Neutrophil (primary cell): ENCODE data around the gene OAT.

Experiments
- H3K27ac ChIP-seq: fragments of 200-600 bp; sonication (generic); 2 replicates; pipeline ENCODE4 v1.5.1; 2016; ENCODE audit warnings: mild to moderate bottlenecking, moderate library complexity
- H3K27me3 ChIP-seq: fragments of 200-600 bp; sonication (generic); 2 replicates; pipeline ENCODE4 v1.6.0; 2016; ENCODE audit warnings: mild to moderate bottlenecking
- H3K36me3 ChIP-seq: fragments of 200-600 bp; sonication (generic); 2 replicates; pipeline ENCODE4 v1.5.1; 2017
- H3K4me1 ChIP-seq, 2 experiments: fragments of 200-600 bp in 1 of 2; sonication (generic) in 1 of 2; 1 replicate in 1 of 2; 2 replicates in 1 of 2; pipeline versions ENCODE4 v1.5.1 to v1.6.1; 2013 to 2016; ENCODE audit warnings: low read depth in 1 of 2, low read length in 1 of 2, mild to moderate bottlenecking in 1 of 2, moderate library complexity in 1 of 2; ENCODE audit not compliant: control insufficient read depth in 1 of 2, insufficient read depth in 1 of 2
- H3K4me3 ChIP-seq, 2 experiments: fragments of 200-600 bp in 1 of 2; sonication (generic) in 1 of 2; 1 replicate in 1 of 2; 2 replicates in 1 of 2; pipeline ENCODE4 v1.5.1; 2013 to 2016; ENCODE audit warnings: low read depth in 1 of 2, low read length in 1 of 2, mild to moderate bottlenecking in 1 of 2, moderate library complexity in 1 of 2
- H3K9me3 ChIP-seq: fragments of 200-600 bp; sonication (generic); 2 replicates; pipeline ENCODE4 v1.5.1; 2016
- TF ChIP-seq, protein P1 (sequence below): fragments of 200-600 bp; sonication (generic); IDR thresholded peaks from 2 replicates; pipeline ENCODE4 v1.5.1; 2016; ENCODE audit warnings: antibody characterized with exemption

The OAT gene

DNA sequence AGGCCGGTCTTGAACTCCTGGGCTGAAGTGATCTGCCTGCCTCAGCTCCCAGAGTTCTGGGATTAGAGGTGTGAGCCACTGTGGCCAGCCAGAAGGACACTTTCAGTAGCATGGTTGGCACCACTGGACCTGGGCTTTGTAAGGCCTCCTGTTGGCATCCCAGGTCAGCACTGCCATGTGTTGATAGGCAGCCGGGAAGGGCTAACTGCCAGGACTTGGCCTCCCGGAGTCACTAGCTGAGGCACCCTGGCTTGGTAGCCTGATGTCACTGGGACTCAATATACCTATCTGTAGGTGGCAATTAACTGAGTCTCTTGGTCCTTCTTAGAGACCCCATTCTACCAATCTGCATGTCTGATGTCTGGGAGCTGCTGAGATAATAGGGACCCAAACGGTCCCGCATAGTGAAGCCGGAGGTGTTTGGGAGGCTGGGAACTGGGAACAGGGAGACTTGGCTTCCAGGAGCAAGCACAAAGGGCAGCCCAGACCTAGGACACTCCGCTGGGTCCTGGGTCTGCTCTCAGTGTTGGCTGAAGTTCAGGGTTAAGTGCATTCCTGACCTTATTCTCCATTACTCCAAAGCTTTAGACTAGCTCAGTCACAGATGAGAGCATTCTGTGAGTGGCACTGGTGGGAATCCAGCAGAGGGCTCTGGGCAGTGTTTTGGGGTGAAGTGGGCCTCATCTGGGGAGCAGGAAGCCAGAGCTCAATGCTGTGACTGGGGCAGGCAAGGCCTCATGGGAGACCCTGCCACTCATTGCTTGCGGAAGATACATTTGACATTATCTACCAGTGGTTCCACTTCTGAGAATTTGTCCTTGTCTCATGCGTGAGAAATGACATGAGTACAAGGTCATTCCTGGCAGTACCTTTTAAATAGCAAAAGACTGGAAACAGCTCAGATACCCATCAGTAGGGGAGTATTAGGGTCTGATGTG lies 45.6 kb upstream of the OAT start:
- no peak overlapping the region for H3K4me3 ChIP-seq
- no peak overlapping the region for H3K27ac ChIP-seq
- TF ChIP-seq, protein P1, sequence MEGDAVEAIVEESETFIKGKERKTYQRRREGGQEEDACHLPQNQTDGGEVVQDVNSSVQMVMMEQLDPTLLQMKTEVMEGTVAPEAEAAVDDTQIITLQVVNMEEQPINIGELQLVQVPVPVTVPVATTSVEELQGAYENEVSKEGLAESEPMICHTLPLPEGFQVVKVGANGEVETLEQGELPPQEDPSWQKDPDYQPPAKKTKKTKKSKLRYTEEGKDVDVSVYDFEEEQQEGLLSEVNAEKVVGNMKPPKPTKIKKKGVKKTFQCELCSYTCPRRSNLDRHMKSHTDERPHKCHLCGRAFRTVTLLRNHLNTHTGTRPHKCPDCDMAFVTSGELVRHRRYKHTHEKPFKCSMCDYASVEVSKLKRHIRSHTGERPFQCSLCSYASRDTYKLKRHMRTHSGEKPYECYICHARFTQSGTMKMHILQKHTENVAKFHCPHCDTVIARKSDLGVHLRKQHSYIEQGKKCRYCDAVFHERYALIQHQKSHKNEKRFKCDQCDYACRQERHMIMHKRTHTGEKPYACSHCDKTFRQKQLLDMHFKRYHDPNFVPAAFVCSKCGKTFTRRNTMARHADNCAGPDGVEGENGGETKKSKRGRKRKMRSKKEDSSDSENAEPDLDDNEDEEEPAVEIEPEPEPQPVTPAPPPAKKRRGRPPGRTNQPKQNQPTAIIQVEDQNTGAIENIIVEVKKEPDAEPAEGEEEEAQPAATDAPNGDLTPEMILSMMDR, result no peak
- H3K27me3 ChIP-seq, result no peaks in the 10 kb centered on the region
- no peaks in the 10 kb centered on the region for H3K36me3 ChIP-seq
- H3K9me3 ChIP-seq, result no peaks in the 10 kb centered on the region
- peaks cover 15 to 20% of the 10 kb centered on the region in 2 experiments for H3K4me1 ChIP-seq

DNA sequence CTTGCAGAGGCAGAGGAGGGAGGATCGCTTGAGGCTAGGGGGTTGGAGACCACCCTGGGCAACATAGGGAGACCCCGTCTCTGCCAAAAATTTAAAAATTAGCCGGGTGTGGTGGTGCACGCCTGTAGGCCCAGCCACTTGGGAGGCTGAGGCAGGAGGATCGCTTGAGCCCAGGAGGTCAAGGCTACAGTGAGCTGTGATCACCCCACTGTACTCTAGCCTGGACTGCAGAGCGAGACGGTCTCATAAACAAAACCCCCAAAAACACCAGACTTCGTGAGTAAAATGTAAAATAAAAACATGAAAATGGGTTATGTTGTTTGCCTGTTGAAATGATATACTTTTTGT lies 43.6 kb upstream of the OAT start:
- peaks cover 19% of the 10 kb centered on the region for H3K27me3 ChIP-seq
- H3K4me3 ChIP-seq, result peak overlapping the region; percentile 68 to 74
- no peaks in the 10 kb centered on the region for H3K9me3 ChIP-seq
- TF ChIP-seq, protein P1, result no peak
- no peaks in the 10 kb centered on the region for H3K36me3 ChIP-seq
- peaks cover 15 to 20% of the 10 kb centered on the region in 2 experiments for H3K4me1 ChIP-seq
- H3K27ac ChIP-seq, result peak overlapping the region; percentile 76

DNA sequence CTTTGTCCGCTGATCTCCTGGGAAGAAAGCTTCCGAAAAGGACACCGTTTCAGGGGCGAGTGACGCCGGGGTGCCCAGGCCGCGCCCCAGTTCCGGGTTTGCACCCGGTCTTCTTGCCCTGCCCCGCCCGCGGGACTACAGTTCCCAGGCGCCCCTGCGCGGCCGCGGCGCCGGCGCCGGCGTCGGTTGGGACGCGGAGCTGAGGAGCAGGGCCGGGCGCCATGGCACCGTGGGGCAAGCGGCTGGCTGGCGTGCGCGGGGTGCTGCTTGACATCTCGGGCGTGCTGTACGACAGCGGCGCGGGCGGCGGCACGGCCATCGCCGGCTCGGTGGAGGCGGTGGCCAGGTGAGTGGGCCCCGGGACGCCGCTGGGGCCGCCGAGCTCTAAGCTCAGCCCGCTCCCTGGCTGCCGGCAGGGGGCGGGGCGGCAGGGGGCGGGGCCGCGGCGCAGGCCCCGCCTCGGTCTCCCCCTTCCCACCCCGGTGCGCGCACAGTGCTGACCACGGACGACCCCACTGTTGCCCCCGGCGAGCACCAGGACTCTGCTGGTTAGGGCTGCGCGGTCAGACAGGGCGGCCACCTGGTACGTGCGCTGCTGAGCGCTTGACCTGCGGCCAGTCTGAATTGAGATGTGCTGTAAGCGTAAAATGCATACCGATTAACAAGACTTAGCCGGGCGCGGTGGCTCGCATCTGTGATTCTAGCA lies 43.1 kb upstream of the OAT start, which contains the start of gene LHPP:
Gene LHPP (plus strand): TSS at position 182 of the 706 bp plus-strand sequence. CDS start 40 bp downstream, at position 222.
- Histone ChIP-seq H3K4me1 (peaks cover 15 to 20% of the 10 kb centered on the region in 2 experiments), H3K27ac (peak within 1 kb of the TSS; percentile 76), H3K4me3 (peak within 1 kb of the TSS; percentile 68 to 74), H3K9me3 (no peaks in the 10 kb centered on the region), H3K27me3 (peaks cover 22% of the 10 kb centered on the region), H3K36me3 (no peaks in the 10 kb centered on the region)
- TF ChIP-seq, protein P1, result peak; percentile 72

DNA sequence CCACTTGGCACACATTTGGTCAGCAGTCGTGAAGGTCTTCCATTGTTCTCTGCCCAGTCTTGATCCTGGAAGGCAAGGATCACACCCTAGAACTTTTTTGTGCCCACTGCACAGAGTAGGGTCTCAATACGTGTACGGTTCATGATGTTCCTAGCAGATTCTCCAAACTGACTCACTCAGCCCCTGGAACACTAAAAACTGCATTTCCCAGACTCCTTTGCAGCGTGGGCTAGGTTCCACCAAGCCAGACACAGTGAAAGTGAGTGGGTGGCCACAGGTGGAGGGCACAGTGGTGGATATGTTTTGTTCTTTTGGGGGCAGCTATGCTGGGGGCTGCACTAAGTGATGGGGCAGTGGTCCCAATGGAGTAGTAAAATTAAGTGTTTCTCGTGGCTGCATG lies 41.4 kb upstream of the OAT start:
- Histone ChIP-seq H3K27ac (no peak overlapping the region), H3K9me3 (no peaks in the 10 kb centered on the region), H3K4me3 (no peak overlapping the region), H3K4me1 (peaks cover 10 to 16% of the 10 kb centered on the region in 2 experiments), H3K27me3 (peaks cover 38% of the 10 kb centered on the region), H3K36me3 (no peaks in the 10 kb centered on the region)
- TF ChIP-seq, protein P1, result no peak

DNA sequence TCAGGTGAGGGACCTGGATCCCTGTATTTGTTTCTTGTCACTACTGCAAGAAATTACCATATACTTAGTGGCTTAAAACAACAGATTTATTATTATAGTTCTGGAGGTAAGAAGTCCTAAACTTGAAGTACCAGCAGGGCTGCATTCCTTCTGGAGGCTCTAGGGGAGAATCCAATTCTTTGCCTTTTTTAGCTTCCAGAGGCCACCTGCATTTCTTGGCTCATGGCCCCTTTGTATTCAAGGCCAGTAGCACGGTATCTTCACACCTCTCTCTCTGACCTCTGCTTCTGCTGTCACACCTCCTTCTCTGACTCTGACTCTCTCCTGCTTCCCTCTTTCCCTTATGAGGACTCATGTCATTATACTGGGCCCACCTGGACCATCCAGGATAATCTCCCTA lies 40.7 kb upstream of the OAT start:
- H3K4me1 ChIP-seq, result peaks cover 10 to 13% of the 10 kb centered on the region in 2 experiments
- TF ChIP-seq, protein P1, result no peak
- H3K36me3 ChIP-seq, result no peaks in the 10 kb centered on the region
- no peaks in the 10 kb centered on the region for H3K9me3 ChIP-seq
- peaks cover 46% of the 10 kb centered on the region for H3K27me3 ChIP-seq
- H3K4me3 ChIP-seq, result no peak overlapping the region
- no peak overlapping the region for H3K27ac ChIP-seq
